Adrenal gland (tissue), 12 donors: ENCODE measurements around the gene HSPB9. TPM values are rescaled to one million over a fixed set of nuclear protein-coding genes. Genes with fewer than 3 reads are reported as not detected.

ENCODE experiments used
- DNase-seq, 7 donors: peaks; one replicate each; pipeline ENCODE4 v3.0.0-alpha.2; 2019 to 2020
- H3K27ac ChIP-seq, 5 donors: fragments of 200-600 bp; sonication (generic) in 4 of 5; 1 replicate in 3 of 5; 2 replicates in 2 of 5; pipeline versions ENCODE4 v1.5.1 to v1.8.0; 2016 to 2020; ENCODE audit warnings: mild to moderate bottlenecking in 1 of 5
- H3K27me3 ChIP-seq: fragments of 200-600 bp; 2 replicates; pipeline ENCODE4 v1.8.0; 2021
- H3K36me3 ChIP-seq, 2 donors: fragments of 200-600 bp; replicated peaks in 1 of 2; 1 replicate in 1 of 2; 2 replicates in 1 of 2; pipeline versions ENCODE4 v1.5.1 to v1.8.0; 2018 to 2022
- H3K4me1 ChIP-seq, 2 donors: fragments of 200-600 bp; replicated peaks in 1 of 2; 1 replicate in 1 of 2; 2 replicates in 1 of 2; pipeline versions ENCODE4 v1.5.1 to v1.8.0; 2018 to 2021
- H3K4me3 ChIP-seq, 4 donors: fragments of 200-600 bp; sonication (generic) in 3 of 4; one replicate each; pipeline ENCODE4 v1.5.1; 2016 to 2018
- H3K9me3 ChIP-seq, 3 donors: fragments of 200-600 bp; sonication (generic) in 1 of 3; replicated peaks in 1 of 3; 1 replicate in 2 of 3; 2 replicates in 1 of 3; pipeline versions ENCODE4 v1.5.1 to v1.8.0; 2016 to 2021
- POLR2A ChIP-seq, 2 donors: fragments of 450-650 bp; IDR thresholded peaks; one replicate each; pipeline ENCODE4 v1.6.1; 2017; ENCODE audit warnings: antibody characterized with exemption in 2 of 2, mild to moderate bottlenecking in 2 of 2, moderate library complexity in 1 of 2
- WGBS, 4 donors: extraction: QIAGEN DNeasy Blood & Tissue Kit in 2 of 4; methylation state at CpG; one replicate each; pipeline versions ENCODE4 v1.1.5 to v1.1.7; 2013 to 2017; 5-methylcytosine and 5-hydroxymethylcytosine counted together
- intact Hi-C, 2 donors: fragments of 100-400 bp; cut with DNase I; formaldehyde crosslinking; loops; one replicate each; pipeline versions ENCODE4 v1.14.1 to v1.15.0; 2022 to 2023
- polyA plus RNA-seq, 3 donors: library from polyadenylated mRNA; stranded (reverse); fragments of 200-250 nt in 2 of 3; fragments of 350-450 nt in 1 of 3; fragmentation: Illumina TruSeq in 1 of 3; extraction: RNeasy Lipid Tissue Mini Kit (QIAGEN cat#74804) in 1 of 3; gene quantifications; one replicate each; pipeline ENCODE4 v1.2.3, GENCODE V29; 2013 to 2014
- total RNA-seq, 9 donors: library from RNA; depleted of rRNA in 4 of 9; stranded (reverse); fragments of >200 nt in 4 of 9; fragments of 120-200 nt in 1 of 9; fragmentation: NEBNext Ultra II Directional in 1 of 9; extraction: Animal tissue kit (Norgen Biotek cat#: 25700) in 1 of 9; gene quantifications; one replicate each; pipeline versions ENCODE4 v1.1.0 to v1.2.4, GENCODE V29; 2013 to 2023
- TF ChIP-seq, protein P1 (sequence below), 6 experiments: fragments of 450-650 bp in 4 of 6; fragments of 200-600 bp in 2 of 6; sonication (generic) in 1 of 6; IDR thresholded peaks; 1 replicate in 5 of 6; 2 replicates in 1 of 6; pipeline versions ENCODE4 v1.5.1 to v1.8.0; 2016 to 2021; ENCODE audit warnings: antibody characterized with exemption in 6 of 6, mild to moderate bottlenecking in 2 of 6, moderate library complexity in 1 of 6
- donor health status: healthy with polysubstance abuse.
- donor health status: Bipolar disorder and iron deficiency.
- donor health status: DM: yes; HTN: yes; CAD: no.
- donor health status: DM: no; HTN: no; CAD: no.
- donor health status: DM: no; HTN: no; CAD: no.
- donor health status: DM: yes; HTN: yes; CAD: no.

The HSPB9 gene
- total and polyA plus RNA-seq, 12 donors = 0.14 to 0.72 (median 0.20) TPM; not detected in 5

DNA sequence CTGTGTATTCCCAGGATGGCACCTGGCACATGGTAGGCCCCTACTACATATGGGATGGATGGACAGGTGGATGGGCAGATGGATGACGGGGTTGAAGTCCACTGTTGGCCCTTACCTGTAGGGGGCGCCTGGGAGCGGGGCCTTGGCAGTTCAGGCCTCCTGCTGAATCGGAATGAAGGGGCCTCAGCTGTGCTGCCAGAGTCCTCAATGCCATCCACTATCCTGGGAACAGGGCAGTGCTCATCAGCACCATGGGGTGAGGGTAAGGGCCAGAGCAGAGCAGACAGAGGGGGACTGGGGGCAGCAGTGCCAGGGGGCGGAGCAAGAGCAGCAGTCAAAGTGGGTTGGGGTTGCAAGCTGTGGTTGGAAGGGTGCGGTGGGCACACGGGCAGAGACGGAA is 40.5 kb downstream of the HSPB9 start:
- Histone ChIP-seq H3K36me3 (no peaks in the 10 kb centered on the region), H3K4me1 (no peaks in the 10 kb centered on the region), H3K9me3 (no peaks in the 10 kb centered on the region), H3K27me3 (no peaks in the 10 kb centered on the region), H3K27ac (no peak overlapping the region), H3K4me3 (no peak overlapping the region)
- intact Hi-C loops = no loop called here
- WGBS, 4 donors = 58 to 65% (median 63%) methylated on average over 8 of the region's 8 CpGs
- TF ChIP-seq POLR2A (IDR thresholded peaks at IDR 0.05) = no peak
- TF ChIP-seq, protein P1, sequence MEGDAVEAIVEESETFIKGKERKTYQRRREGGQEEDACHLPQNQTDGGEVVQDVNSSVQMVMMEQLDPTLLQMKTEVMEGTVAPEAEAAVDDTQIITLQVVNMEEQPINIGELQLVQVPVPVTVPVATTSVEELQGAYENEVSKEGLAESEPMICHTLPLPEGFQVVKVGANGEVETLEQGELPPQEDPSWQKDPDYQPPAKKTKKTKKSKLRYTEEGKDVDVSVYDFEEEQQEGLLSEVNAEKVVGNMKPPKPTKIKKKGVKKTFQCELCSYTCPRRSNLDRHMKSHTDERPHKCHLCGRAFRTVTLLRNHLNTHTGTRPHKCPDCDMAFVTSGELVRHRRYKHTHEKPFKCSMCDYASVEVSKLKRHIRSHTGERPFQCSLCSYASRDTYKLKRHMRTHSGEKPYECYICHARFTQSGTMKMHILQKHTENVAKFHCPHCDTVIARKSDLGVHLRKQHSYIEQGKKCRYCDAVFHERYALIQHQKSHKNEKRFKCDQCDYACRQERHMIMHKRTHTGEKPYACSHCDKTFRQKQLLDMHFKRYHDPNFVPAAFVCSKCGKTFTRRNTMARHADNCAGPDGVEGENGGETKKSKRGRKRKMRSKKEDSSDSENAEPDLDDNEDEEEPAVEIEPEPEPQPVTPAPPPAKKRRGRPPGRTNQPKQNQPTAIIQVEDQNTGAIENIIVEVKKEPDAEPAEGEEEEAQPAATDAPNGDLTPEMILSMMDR (IDR thresholded peaks at IDR 0.05) = peak in 4 of 6 experiments; percentile 13 to 37 (median 28)
- no peak for DNase-seq

GRCh38 chr17:42163696-42164407 is 41.2 kb downstream of the HSPB9 start:
- TF ChIP-seq, protein P1 (IDR thresholded peaks at IDR 0.05) = no peak
- TF ChIP-seq POLR2A (IDR thresholded peaks at IDR 0.05) = no peak
- DNase-seq = no peak
- Histone ChIP-seq H3K27ac (no peak overlapping the region), H3K36me3 (no peaks in the 10 kb centered on the region), H3K4me3 (no peak overlapping the region), H3K9me3 (no peaks in the 10 kb centered on the region), H3K4me1 (no peaks in the 10 kb centered on the region), H3K27me3 (no peaks in the 10 kb centered on the region)
- intact Hi-C loops = no loop called here
- 56 to 61% (median 59%) methylated on average over 18 to 22 of the region's 22 CpGs for WGBS, 4 donors

DNA sequence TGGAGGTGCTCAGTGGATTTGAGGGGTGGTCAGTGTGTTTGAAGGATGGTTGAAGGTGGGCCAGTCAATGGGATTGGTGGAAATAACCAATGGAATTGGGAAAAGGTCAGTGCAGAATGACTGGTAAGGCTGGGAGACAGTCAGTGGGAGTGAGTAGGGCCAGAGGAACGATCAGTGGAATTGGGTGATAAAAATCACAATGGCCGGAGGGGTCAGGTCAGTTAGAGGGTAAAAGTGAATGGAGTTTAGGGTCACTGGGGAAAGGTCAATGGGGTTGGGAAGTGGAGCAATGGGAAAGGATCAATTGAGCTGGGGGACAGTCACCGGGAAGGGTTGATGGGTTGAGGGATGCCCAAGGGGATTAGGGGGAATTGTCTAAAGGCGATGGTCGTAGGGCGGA is 43.1 kb downstream of the HSPB9 start:
- WGBS, 4 donors = 86 to 95% (median 88%) methylated on average over 6 of the region's 6 CpGs
- H3K4me3 ChIP-seq = no peak overlapping the region
- intact Hi-C loops = no loop called here
- no peak overlapping the region for H3K27ac ChIP-seq
- H3K36me3 ChIP-seq = no peaks in the 10 kb centered on the region
- no peaks in the 10 kb centered on the region for H3K4me1 ChIP-seq
- no peaks in the 10 kb centered on the region for H3K27me3 ChIP-seq
- H3K9me3 ChIP-seq = no peaks in the 10 kb centered on the region
- no peak for DNase-seq
- no peak for TF ChIP-seq POLR2A (IDR thresholded peaks at IDR 0.05)
- TF ChIP-seq, protein P1 (IDR thresholded peaks at IDR 0.05) = no peak

- WGBS, 4 donors = 89 to 98% (median 91%) methylated on average over 13 to 19 of the region's 19 CpGs
- no peak for DNase-seq
- no peak overlapping the region for H3K4me3 ChIP-seq
- no peak overlapping the region for H3K27ac ChIP-seq
- H3K4me1 ChIP-seq = no peaks in the 10 kb centered on the region
- H3K27me3 ChIP-seq = no peaks in the 10 kb centered on the region
- intact Hi-C loops = no loop called here
- no peak for TF ChIP-seq POLR2A (IDR thresholded peaks at IDR 0.05)
- no peaks in the 10 kb centered on the region for H3K9me3 ChIP-seq
- H3K36me3 ChIP-seq = no peaks in the 10 kb centered on the region
Measured at GRCh38 chr17:42166196-42166763, 43.7 kb downstream of the HSPB9 start.

- WGBS, 4 donors = 85 to 90% (median 89%) methylated on average over 8 of the region's 8 CpGs
- Histone ChIP-seq H3K9me3 (no peaks in the 10 kb centered on the region), H3K27me3 (no peaks in the 10 kb centered on the region), H3K4me1 (no peaks in the 10 kb centered on the region), H3K27ac (no peak overlapping the region), H3K4me3 (no peak overlapping the region), H3K36me3 (no peaks in the 10 kb centered on the region)
- DNase-seq = no peak
- intact Hi-C loops = no loop called here
- TF ChIP-seq, protein P1 (IDR thresholded peaks at IDR 0.05) = no peak
- no peak for TF ChIP-seq POLR2A (IDR thresholded peaks at IDR 0.05)
Measured at GRCh38 chr17:42167807-42168206, 45.2 kb downstream of the HSPB9 start.
